ENCODE measurements around the gene WNT9A. TPM values are rescaled to one million over a fixed set of nuclear protein-coding genes. Genes with fewer than 3 reads are reported as not detected.

The WNT9A gene
- total RNA-seq, 1 experiment from 2014 or later, result 1.5 TPM

DNA sequence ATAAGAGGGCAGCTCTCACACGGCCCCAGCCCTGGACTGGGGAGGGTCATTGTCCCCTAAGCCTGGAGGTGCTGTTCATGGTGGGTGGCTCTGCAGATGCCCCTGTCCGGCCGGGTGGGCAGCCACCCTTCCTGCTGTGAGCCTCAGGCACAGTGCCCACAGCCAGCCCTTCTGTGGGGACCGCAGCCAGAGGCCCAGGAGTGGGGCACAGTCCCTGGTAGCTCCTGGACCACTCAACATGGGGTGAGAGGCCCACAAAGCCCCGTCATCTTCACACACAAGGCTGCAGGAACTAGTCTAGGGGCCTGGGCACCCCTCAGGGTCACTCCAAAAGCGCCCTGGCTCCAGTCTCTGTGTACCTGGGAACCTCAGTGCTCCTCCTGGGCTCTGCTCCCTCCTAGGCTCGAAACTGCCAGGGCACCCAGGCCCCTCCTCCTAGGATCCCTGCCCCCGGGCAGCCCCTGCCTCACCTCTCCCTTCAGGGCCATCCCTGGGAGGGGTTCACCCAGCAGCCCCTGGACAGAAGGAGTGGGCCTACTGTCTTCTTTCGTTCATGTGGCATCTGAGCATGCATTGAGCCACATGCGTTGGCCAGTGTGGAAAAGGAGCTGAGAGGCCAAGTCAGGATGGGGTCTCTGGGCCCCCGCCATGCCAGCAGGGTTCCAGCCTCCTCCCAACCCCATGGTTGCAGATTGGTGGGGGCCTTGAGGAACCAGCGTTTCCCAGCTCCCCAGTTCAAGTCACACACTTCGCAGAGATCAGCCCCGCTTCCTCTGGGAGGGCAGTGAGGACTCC, 43.0 kb downstream of the WNT9A start:
- DNase-seq (ENCODE audit: low spot score) (no peak), ATAC-seq (no peak)
- Mint-ChIP-seq H3K4me1 (peaks cover 8% of the 10 kb centered on the region), H3K9me3 (no peaks in the 10 kb centered on the region), H3K27me3 (ENCODE audit: low read depth) (no peaks in the 10 kb centered on the region), H3K36me3 (no peaks in the 10 kb centered on the region), H3K27ac (no peak overlapping the region), H3K4me3 (no peak overlapping the region)
- ChIA-PET CTCF (interaction anchor here (1.3 to 1.8 kb wide), 3 partner anchors 49 to 116 kb away, joined by 3 to 11 read pairs (median 3); no protein-coding TSS in a partner anchor), POLR2A (no interaction called here)
- TF ChIP-seq, protein P1, sequence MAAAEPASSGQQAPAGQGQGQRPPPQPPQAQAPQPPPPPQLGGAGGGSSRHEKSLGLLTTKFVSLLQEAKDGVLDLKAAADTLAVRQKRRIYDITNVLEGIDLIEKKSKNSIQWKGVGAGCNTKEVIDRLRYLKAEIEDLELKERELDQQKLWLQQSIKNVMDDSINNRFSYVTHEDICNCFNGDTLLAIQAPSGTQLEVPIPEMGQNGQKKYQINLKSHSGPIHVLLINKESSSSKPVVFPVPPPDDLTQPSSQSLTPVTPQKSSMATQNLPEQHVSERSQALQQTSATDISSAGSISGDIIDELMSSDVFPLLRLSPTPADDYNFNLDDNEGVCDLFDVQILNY (CRISPR knock-in tag; IDR thresholded peaks at IDR 0.05), result no peak
- TF ChIP-seq MXD4 (CRISPR knock-in tag; IDR thresholded peaks at IDR 0.05; ENCODE audit: borderline replicate concordance), result no peak
- TF ChIP-seq ZBTB21 (CRISPR knock-in tag; IDR thresholded peaks at IDR 0.05; ENCODE audit: borderline replicate concordance), result no peak
- no peak for TF ChIP-seq SMAD4 (CRISPR knock-in tag; IDR thresholded peaks at IDR 0.05)
- no peak for TF ChIP-seq IRF2 (CRISPR knock-in tag; IDR thresholded peaks at IDR 0.05; ENCODE audit: borderline replicate concordance, low read depth)
- no peak for TF ChIP-seq CREM (CRISPR knock-in tag; IDR thresholded peaks at IDR 0.05)
- no peak for TF ChIP-seq ATF1 (CRISPR knock-in tag; IDR thresholded peaks at IDR 0.05)
- TF ChIP-seq, protein P2, sequence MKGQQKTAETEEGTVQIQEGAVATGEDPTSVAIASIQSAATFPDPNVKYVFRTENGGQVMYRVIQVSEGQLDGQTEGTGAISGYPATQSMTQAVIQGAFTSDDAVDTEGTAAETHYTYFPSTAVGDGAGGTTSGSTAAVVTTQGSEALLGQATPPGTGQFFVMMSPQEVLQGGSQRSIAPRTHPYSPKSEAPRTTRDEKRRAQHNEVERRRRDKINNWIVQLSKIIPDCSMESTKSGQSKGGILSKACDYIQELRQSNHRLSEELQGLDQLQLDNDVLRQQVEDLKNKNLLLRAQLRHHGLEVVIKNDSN (CRISPR knock-in tag; IDR thresholded peaks at IDR 0.05), result no peak
- no peak for TF ChIP-seq ZNF317 (CRISPR knock-in tag; IDR thresholded peaks at IDR 0.05; ENCODE audit: borderline replicate concordance, low read depth)
- TF ChIP-seq, protein P3, sequence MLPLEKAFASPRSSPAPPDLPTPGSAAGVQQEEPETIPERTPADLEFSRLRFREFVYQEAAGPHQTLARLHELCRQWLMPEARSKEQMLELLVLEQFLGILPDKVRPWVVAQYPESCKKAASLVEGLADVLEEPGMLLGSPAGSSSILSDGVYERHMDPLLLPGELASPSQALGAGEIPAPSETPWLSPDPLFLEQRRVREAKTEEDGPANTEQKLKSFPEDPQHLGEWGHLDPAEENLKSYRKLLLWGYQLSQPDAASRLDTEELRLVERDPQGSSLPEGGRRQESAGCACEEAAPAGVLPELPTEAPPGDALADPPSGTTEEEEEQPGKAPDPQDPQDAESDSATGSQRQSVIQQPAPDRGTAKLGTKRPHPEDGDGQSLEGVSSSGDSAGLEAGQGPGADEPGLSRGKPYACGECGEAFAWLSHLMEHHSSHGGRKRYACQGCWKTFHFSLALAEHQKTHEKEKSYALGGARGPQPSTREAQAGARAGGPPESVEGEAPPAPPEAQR (CRISPR knock-in tag; IDR thresholded peaks at IDR 0.05), result no peak
- TF ChIP-seq, protein P4, sequence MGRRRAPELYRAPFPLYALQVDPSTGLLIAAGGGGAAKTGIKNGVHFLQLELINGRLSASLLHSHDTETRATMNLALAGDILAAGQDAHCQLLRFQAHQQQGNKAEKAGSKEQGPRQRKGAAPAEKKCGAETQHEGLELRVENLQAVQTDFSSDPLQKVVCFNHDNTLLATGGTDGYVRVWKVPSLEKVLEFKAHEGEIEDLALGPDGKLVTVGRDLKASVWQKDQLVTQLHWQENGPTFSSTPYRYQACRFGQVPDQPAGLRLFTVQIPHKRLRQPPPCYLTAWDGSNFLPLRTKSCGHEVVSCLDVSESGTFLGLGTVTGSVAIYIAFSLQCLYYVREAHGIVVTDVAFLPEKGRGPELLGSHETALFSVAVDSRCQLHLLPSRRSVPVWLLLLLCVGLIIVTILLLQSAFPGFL (CRISPR knock-in tag; IDR thresholded peaks at IDR 0.05; ENCODE audit: borderline replicate concordance), result no peak
- TF ChIP-seq CREB1 (CRISPR knock-in tag; IDR thresholded peaks at IDR 0.05), result no peak
- no peak for TF ChIP-seq RORB (CRISPR knock-in tag; IDR thresholded peaks at IDR 0.05)

DNA sequence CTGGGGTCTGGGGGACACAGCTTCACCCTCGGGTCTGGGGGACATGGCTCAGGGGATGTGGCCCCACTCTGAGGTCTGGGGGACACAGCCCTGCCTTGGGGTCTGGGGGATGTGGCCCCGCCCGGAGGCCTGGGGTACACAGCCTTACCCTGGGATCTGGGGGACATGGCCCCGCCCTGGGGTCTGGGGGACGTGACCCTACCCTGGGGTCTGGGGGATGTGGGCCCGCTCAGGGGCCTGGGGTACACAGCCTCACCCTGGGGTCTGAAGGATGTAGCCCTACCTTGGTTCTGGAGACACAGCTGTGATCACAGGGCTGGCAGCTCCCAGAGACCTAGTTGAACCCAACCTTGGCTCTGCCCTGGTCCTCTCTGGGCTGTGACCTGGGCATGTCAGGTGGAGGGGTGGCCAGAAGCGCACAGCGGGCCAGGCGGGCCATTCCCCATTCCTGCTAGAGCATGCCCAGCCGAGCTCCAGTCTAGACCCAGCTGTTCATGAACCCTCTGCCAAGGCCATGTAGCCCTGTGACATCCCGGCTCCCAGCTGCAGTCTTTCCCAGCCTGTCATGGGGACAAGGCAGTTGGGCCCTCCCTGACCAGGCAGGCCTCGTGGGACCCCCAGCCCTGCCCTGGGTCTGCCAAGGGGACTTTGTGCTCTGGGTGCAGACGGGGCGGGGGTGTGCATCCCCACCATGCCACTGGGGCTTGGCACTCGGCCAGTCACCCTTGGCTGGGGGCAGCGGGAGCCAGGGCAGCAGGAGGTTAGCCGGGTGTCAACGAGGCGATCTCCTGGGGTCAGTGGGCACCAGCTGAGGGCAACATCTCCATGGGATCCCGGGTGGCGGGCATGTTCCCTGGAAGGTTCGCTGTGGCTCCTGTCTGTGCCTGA, 43.9 kb downstream of the WNT9A start:
- peaks cover 8% of the 10 kb centered on the region for H3K4me1 Mint-ChIP-seq
- ChIA-PET CTCF (interaction anchor here (1.3 kb wide), 1 partner anchor 50 kb away, joined by 3 read pairs; no protein-coding TSS in a partner anchor), POLR2A (no interaction called here)
- H3K9me3 Mint-ChIP-seq, result no peaks in the 10 kb centered on the region
- no peak for DNase-seq (ENCODE audit: low spot score)
- H3K4me3 Mint-ChIP-seq, result no peak overlapping the region
- H3K27me3 Mint-ChIP-seq (ENCODE audit: low read depth), result no peaks in the 10 kb centered on the region
- no peak for ATAC-seq
- no peaks in the 10 kb centered on the region for H3K36me3 Mint-ChIP-seq
- H3K27ac Mint-ChIP-seq, result no peak overlapping the region
- TF ChIP-seq GABPB1 (CRISPR knock-in tag; IDR thresholded peaks at IDR 0.05) (no peak), NR2C2 (CRISPR knock-in tag; IDR thresholded peaks at IDR 0.05) (no peak), ZNF263 (CRISPR knock-in tag; IDR thresholded peaks at IDR 0.05; ENCODE audit: low read depth) (no peak)
- TF ChIP-seq, protein P5, sequence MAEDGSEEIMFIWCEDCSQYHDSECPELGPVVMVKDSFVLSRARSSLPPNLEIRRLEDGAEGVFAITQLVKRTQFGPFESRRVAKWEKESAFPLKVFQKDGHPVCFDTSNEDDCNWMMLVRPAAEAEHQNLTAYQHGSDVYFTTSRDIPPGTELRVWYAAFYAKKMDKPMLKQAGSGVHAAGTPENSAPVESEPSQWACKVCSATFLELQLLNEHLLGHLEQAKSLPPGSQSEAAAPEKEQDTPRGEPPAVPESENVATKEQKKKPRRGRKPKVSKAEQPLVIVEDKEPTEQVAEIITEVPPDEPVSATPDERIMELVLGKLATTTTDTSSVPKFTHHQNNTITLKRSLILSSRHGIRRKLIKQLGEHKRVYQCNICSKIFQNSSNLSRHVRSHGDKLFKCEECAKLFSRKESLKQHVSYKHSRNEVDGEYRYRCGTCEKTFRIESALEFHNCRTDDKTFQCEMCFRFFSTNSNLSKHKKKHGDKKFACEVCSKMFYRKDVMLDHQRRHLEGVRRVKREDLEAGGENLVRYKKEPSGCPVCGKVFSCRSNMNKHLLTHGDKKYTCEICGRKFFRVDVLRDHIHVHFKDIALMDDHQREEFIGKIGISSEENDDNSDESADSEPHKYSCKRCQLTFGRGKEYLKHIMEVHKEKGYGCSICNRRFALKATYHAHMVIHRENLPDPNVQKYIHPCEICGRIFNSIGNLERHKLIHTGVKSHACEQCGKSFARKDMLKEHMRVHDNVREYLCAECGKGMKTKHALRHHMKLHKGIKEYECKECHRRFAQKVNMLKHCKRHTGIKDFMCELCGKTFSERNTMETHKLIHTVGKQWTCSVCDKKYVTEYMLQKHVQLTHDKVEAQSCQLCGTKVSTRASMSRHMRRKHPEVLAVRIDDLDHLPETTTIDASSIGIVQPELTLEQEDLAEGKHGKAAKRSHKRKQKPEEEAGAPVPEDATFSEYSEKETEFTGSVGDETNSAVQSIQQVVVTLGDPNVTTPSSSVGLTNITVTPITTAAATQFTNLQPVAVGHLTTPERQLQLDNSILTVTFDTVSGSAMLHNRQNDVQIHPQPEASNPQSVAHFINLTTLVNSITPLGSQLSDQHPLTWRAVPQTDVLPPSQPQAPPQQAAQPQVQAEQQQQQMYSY (CRISPR knock-in tag; IDR thresholded peaks at IDR 0.05), result no peak
- TF ChIP-seq, protein P1 (CRISPR knock-in tag; IDR thresholded peaks at IDR 0.05), result no peak
- TF ChIP-seq, protein P6, sequence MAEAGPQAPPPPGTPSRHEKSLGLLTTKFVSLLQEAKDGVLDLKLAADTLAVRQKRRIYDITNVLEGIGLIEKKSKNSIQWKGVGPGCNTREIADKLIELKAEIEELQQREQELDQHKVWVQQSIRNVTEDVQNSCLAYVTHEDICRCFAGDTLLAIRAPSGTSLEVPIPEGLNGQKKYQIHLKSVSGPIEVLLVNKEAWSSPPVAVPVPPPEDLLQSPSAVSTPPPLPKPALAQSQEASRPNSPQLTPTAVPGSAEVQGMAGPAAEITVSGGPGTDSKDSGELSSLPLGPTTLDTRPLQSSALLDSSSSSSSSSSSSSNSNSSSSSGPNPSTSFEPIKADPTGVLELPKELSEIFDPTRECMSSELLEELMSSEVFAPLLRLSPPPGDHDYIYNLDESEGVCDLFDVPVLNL (CRISPR knock-in tag; IDR thresholded peaks at IDR 0.05; ENCODE audit: borderline replicate concordance, low read depth), result no peak
- TF ChIP-seq, protein P7, sequence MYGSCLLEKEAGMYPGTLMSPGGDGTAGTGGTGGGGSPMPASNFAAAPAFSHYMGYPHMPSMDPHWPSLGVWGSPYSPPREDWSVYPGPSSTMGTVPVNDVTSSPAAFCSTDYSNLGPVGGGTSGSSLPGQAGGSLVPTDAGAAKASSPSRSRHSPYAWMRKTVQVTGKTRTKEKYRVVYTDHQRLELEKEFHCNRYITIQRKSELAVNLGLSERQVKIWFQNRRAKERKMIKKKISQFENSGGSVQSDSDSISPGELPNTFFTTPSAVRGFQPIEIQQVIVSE (CRISPR knock-in tag; IDR thresholded peaks at IDR 0.05; ENCODE audit: borderline replicate concordance), result no peak
